Activated CD8-positive, alpha-beta T cell treated with anti-CD3 and anti-CD28 coated beads, Interleukin-2, amount 10 ng/mL, durations not matched to agents 7 days and 5 days (primary cell): Measurements from ENCODE around the gene MTARC2. TPM values are rescaled to one million over a fixed set of nuclear protein-coding genes. Genes with fewer than 3 reads are reported as not detected.

Experiments
- ATAC-seq: fragments of 150-1000 bp; cut with Tn5 transposase; one replicate; pipeline ENCODE4 v1.10.0; 2021; ENCODE audit warnings: moderate library complexity
- CTCF ChIA-PET: fragments of 350-600 bp; sonication (Branson Sonifier 250); formaldehyde crosslinking; loops from one replicate; lab custom pipeline; 2021; ENCODE audit warnings: antibody characterized with exemption; lab: Charles Lee
- POLR2A ChIA-PET: fragments of 350-600 bp; sonication (Branson Sonifier 250); formaldehyde crosslinking; loops from one replicate; lab custom pipeline; 2021; ENCODE audit warnings: antibody characterized with exemption; lab: Charles Lee
- DNase-seq: peaks from one replicate; pipeline ENCODE4 v3.0.0-alpha.2; 2020
- H3K27ac Mint-ChIP-seq: one replicate; pipeline ENCODE4 v1.8.0; 2021; ENCODE audit warnings: mild to moderate bottlenecking, mixed read lengths
- H3K27me3 Mint-ChIP-seq: one replicate; pipeline ENCODE4 v1.8.0; 2021; ENCODE audit warnings: low read depth, mixed read lengths
- H3K36me3 Mint-ChIP-seq: one replicate; pipeline ENCODE4 v1.8.0; 2021; ENCODE audit warnings: low read depth, mixed read lengths
- H3K4me1 Mint-ChIP-seq: one replicate; pipeline ENCODE4 v1.8.0; 2021; ENCODE audit warnings: low read depth, mixed read lengths
- H3K4me3 Mint-ChIP-seq: one replicate; pipeline ENCODE4 v1.8.0; 2021; ENCODE audit warnings: mild to moderate bottlenecking, mixed read lengths
- H3K9me3 Mint-ChIP-seq: one replicate; pipeline ENCODE4 v1.8.0; 2022; ENCODE audit warnings: mixed read lengths; ENCODE audit not compliant: insufficient read depth
- total RNA-seq, 2 experiments: library from RNA; stranded (reverse); gene quantifications; one replicate each; pipeline ENCODE4 v1.2.3, GENCODE V29; 2021

MTARC2 gene
- total RNA-seq, 2 experiments from 2014 or later, result not detected

DNA sequence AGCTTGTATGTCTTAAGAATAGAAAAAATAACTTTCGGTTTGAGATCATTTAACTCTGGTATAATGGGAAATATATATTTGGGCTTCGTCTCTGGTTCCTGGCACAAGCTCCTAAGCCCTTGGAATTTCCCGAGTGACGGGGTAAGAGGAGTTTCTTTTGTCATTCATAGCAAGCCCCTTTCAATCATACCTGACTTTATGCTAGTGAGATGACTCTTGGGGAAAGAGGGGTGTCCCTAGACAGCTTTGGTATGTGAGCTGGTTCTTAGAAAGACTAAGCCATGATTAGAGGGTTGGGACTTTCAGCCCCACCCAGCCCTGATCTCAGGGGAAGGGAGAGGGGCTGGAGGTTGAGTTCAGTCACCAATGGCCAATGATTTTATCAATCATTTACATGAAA is 24.7 kb downstream of the MTARC2 start:
- Mint-ChIP-seq H3K27ac (no peak overlapping the region), H3K4me3 (no peak overlapping the region), H3K4me1 (no peaks in the 10 kb centered on the region), H3K9me3 (no peaks in the 10 kb centered on the region), H3K27me3 (no peaks in the 10 kb centered on the region), H3K36me3 (no peaks in the 10 kb centered on the region)
- CTCF ChIA-PET, result interaction anchor here (0.9 to 1.0 kb wide), 3 partner anchors 37 to 491 kb away, joined by 3 read pairs; no protein-coding TSS in a partner anchor
- DNase-seq (no peak), ATAC-seq (no peak)
- POLR2A ChIA-PET, result no interaction called here

GRCh38 chr1:220775240-220775853 is 27.2 kb downstream of the MTARC2 start:
- Mint-ChIP-seq H3K9me3 (no peaks in the 10 kb centered on the region), H3K36me3 (no peaks in the 10 kb centered on the region), H3K27ac (no peak overlapping the region), H3K27me3 (no peaks in the 10 kb centered on the region), H3K4me1 (no peaks in the 10 kb centered on the region), H3K4me3 (no peak overlapping the region)
- ChIA-PET POLR2A (no interaction called here), CTCF (interaction anchor here (0.7 to 2.2 kb wide), 8 partner anchors 10 to 585 kb away, joined by 3 to 8 read pairs (median 5); partner anchors contain the start of gene MTARC2)
- DNase-seq (peak; percentile 43), ATAC-seq (no peak)

GRCh38 chr1:220776254-220776653 is 28.1 kb downstream of the MTARC2 start:
- Mint-ChIP-seq H3K27ac (no peak overlapping the region), H3K9me3 (no peaks in the 10 kb centered on the region), H3K4me3 (no peak overlapping the region), H3K36me3 (no peaks in the 10 kb centered on the region), H3K27me3 (no peaks in the 10 kb centered on the region), H3K4me1 (no peaks in the 10 kb centered on the region)
- POLR2A ChIA-PET, result no interaction called here
- CTCF ChIA-PET, result interaction anchor here (0.5 to 2.2 kb wide), 7 partner anchors 13 to 586 kb away, joined by 3 to 8 read pairs (median 6); partner anchors contain the start of gene MTARC2
- no peak for DNase-seq
- no peak for ATAC-seq

DNA sequence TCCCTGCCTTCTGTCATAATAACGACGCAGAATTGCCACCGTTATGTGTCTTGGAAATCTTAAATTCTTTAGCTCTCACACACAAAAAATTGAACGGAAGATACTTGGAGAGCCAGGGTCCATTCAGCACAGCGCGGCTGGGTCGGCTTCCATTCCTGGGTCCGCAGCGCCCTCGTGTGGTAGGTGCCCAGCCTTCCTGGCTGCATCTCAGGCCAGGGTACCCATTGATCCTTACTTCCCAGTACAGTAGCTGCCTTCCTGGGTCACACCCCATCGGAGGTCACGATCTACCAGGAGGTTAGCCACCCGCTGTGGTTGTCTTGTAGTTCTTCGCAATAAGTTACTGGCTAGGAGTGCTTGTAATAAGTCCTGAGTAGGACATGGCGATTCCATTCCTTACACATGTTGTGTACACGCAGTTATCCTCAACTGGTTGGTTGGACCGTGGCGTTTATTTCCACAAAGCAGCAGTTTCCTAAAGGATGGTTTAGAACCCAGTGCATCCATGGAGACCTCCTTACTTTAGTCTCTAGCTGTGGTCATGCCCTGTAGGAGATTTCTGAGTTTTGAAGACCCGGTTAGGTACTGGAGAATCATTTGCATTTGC is 28.7 kb downstream of the MTARC2 start:
- no peaks in the 10 kb centered on the region for H3K9me3 Mint-ChIP-seq
- H3K27ac Mint-ChIP-seq, result no peak overlapping the region
- no peaks in the 10 kb centered on the region for H3K36me3 Mint-ChIP-seq
- peaks cover 3% of the 10 kb centered on the region for H3K27me3 Mint-ChIP-seq
- ChIA-PET POLR2A (no interaction called here), CTCF (interaction anchor here (0.5 to 2.2 kb wide), 6 partner anchors 12 to 586 kb away, joined by 3 to 8 read pairs (median 5); partner anchors contain the start of gene MTARC2)
- ATAC-seq (peak; percentile 87), DNase-seq (peak; percentile 71)
- H3K4me1 Mint-ChIP-seq, result no peaks in the 10 kb centered on the region
- no peak overlapping the region for H3K4me3 Mint-ChIP-seq

- ATAC-seq, result no peak
- H3K4me3 Mint-ChIP-seq, result no peak overlapping the region
- no peak overlapping the region for H3K27ac Mint-ChIP-seq
- ChIA-PET POLR2A (no interaction called here), CTCF (interaction anchor here (1.7 kb wide), 1 partner anchor 50 kb away, joined by 5 read pairs; no protein-coding TSS in a partner anchor)
- peaks cover 40% of the 10 kb centered on the region for H3K27me3 Mint-ChIP-seq
- no peak for DNase-seq
- H3K4me1 Mint-ChIP-seq, result peaks cover 1% of the 10 kb centered on the region
- H3K9me3 Mint-ChIP-seq, result no peaks in the 10 kb centered on the region
- H3K36me3 Mint-ChIP-seq, result no peaks in the 10 kb centered on the region
Observed at GRCh38 chr1:220783453-220783852, 35.3 kb downstream of the MTARC2 start.

DNA sequence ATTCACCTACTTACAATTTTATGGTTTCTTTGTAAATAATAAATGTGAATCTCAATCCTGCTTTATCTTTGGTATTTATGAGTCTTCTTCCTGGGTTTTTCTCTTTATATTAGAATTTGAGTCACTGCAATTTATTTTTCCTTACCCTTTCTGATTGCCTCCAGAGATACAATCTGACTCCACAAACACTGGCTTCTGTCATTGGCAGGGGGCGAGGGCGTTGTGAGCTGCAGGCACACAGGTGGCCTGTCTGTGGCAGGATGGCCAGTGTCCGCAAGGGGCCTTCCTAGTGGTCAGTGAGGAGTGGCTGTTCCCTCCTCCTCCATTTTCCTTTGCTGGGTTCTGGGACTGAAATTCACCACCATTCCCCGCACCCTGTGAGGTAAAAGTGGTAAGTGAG is 36.6 kb downstream of the MTARC2 start:
- Mint-ChIP-seq H3K36me3 (no peaks in the 10 kb centered on the region), H3K4me1 (peaks cover 1% of the 10 kb centered on the region)
- CTCF ChIA-PET, result no interaction called here

GRCh38 chr1:220785166-220786056 is 37.3 kb downstream of the MTARC2 start:
- H3K27ac Mint-ChIP-seq, result no peak overlapping the region
- H3K27me3 Mint-ChIP-seq, result peaks cover 52% of the 10 kb centered on the region
- no peak overlapping the region for H3K4me3 Mint-ChIP-seq
- ChIA-PET CTCF (no interaction called here), POLR2A (interaction anchor here (0.7 kb wide), 1 partner anchor 682 kb away, joined by 3 read pairs; no protein-coding TSS in a partner anchor)
- DNase-seq, result no peak
- H3K36me3 Mint-ChIP-seq, result no peaks in the 10 kb centered on the region
- no peak for ATAC-seq
- H3K9me3 Mint-ChIP-seq, result no peaks in the 10 kb centered on the region
- H3K4me1 Mint-ChIP-seq, result peaks cover 1% of the 10 kb centered on the region

More for the DNA sequence above, 36.6 kb downstream of the MTARC2 start:
- H3K4me3 Mint-ChIP-seq, result no peak overlapping the region
- peaks cover 50% of the 10 kb centered on the region for H3K27me3 Mint-ChIP-seq
- no peak for DNase-seq
- no peak overlapping the region for H3K27ac Mint-ChIP-seq
- no peaks in the 10 kb centered on the region for H3K9me3 Mint-ChIP-seq
- no peak for ATAC-seq
- POLR2A ChIA-PET, result no interaction called here

GRCh38 chr1:220786057-220786336 is 37.9 kb downstream of the MTARC2 start:
- CTCF ChIA-PET, result no interaction called here
- no peak for ATAC-seq
- DNase-seq, result no peak
- no peaks in the 10 kb centered on the region for H3K9me3 Mint-ChIP-seq
- H3K4me1 Mint-ChIP-seq, result peaks cover 1% of the 10 kb centered on the region
- H3K27ac Mint-ChIP-seq, result no peak overlapping the region
- no peak overlapping the region for H3K4me3 Mint-ChIP-seq
- H3K36me3 Mint-ChIP-seq, result no peaks in the 10 kb centered on the region
- H3K27me3 Mint-ChIP-seq, result peaks cover 52% of the 10 kb centered on the region
- POLR2A ChIA-PET, result interaction anchor here (0.7 kb wide), 1 partner anchor 682 kb away, joined by 3 read pairs; no protein-coding TSS in a partner anchor

- POLR2A ChIA-PET, result interaction anchor here (0.7 kb wide), 1 partner anchor 681 kb away, joined by 3 read pairs; no protein-coding TSS in a partner anchor
- H3K27ac Mint-ChIP-seq, result no peak within 1 kb of the TSS
- peaks cover 53% of the 10 kb centered on the region for H3K27me3 Mint-ChIP-seq
- no peaks in the 10 kb centered on the region for H3K36me3 Mint-ChIP-seq
- peak; percentile 39 for ATAC-seq
- CTCF ChIA-PET, result no interaction called here
- no peak for DNase-seq
- no peaks in the 10 kb centered on the region for H3K9me3 Mint-ChIP-seq
- no peak within 1 kb of the TSS for H3K4me3 Mint-ChIP-seq
- peaks cover 1% of the 10 kb centered on the region for H3K4me1 Mint-ChIP-seq
Observed at GRCh38 chr1:220786337-220787068, 38.4 kb downstream of the MTARC2 start, which contains the start of gene MTARC1. Gene MTARC1 (plus strand): TSS chr1:220786913. CDS start chr1:220786945, 32 bp downstream.

DNA sequence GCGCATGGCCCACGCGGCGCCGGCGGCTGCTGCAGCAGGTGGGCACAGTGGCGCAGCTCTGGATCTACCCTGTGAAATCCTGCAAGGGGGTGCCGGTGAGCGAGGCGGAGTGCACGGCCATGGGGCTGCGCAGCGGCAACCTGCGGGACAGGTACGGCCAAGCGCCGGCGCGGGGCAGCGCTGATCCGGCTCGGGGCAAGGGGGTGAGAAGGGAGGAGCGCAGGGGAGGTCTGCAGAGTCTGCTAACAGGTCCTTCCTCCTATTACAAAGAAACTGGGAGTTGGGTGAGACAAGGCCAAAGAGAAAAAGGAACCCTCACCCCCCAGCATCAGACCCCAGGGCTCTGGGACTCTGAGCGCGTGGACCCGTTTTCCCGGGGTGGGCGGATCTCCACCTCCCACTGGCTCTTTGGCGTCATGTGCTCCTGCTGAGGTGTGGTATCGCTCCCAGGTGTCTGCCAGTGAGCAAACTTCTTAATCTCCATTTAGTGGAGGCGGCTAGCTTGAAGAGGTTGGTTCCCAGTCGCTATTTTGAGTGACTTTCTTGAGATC is 39.0 kb downstream of the MTARC2 start:
- Mint-ChIP-seq H3K4me1 (peaks cover 1% of the 10 kb centered on the region), H3K27ac (no peak overlapping the region), H3K36me3 (no peaks in the 10 kb centered on the region), H3K9me3 (no peaks in the 10 kb centered on the region), H3K4me3 (no peak overlapping the region), H3K27me3 (peaks cover 53% of the 10 kb centered on the region)
- peak; percentile 44 for ATAC-seq
- DNase-seq, result no peak
- POLR2A ChIA-PET, result no interaction called here
- CTCF ChIA-PET, result interaction anchor here (0.9 kb wide), 1 partner anchor 12 kb away, joined by 3 read pairs; no protein-coding TSS in a partner anchor

- Mint-ChIP-seq H3K4me1 (peaks cover 1% of the 10 kb centered on the region), H3K27me3 (peaks cover 41% of the 10 kb centered on the region), H3K36me3 (no peaks in the 10 kb centered on the region), H3K27ac (no peak overlapping the region), H3K4me3 (no peak overlapping the region), H3K9me3 (no peaks in the 10 kb centered on the region)
- POLR2A ChIA-PET, result interaction anchor here (0.7 kb wide), 1 partner anchor 876 kb away, joined by 4 read pairs; no protein-coding TSS in a partner anchor
- CTCF ChIA-PET, result interaction anchor here (1.6 kb wide), 1 partner anchor 13 kb away, joined by 8 read pairs; no protein-coding TSS in a partner anchor
- DNase-seq (no peak), ATAC-seq (no peak)
Observed at GRCh38 chr1:220788900-220789299, 40.8 kb downstream of the MTARC2 start.
